HG03159 (cell line): ENCODE data around the gene CEP41.
"Not testable (repeated sequence)": the region's sequence is repeated elsewhere in the genome, so short reads cannot be mapped to it uniquely, and the experiment has no call there.

Experiments
- ATAC-seq: cut with Tn5 transposase; IDR thresholded peaks from one replicate; pipeline ENCODE4 v1.9.1; 2021; ENCODE audit warnings: mild to moderate bottlenecking, moderate library complexity; ENCODE audit not compliant: unreplicated experiment

CEP41 gene

GRCh38 chr7:130463553-130464434 is 23.0 kb upstream of the CEP41 start:
- no peak for ATAC-seq

- ATAC-seq, result no peak
These were observed 20.5 kb upstream of the CEP41 start for GRCh38 chr7:130461272-130461671.

- no peak for ATAC-seq
These were observed 17.4 kb upstream of the CEP41 start for GRCh38 chr7:130458257-130458656.

GRCh38 chr7:130454959-130455358 is 14.1 kb upstream of the CEP41 start:
- ATAC-seq, result no peak

GRCh38 chr7:130452951-130453350 is 12.1 kb upstream of the CEP41 start:
- ATAC-seq, result no peak

GRCh38 chr7:130451344-130451743 is 10.5 kb upstream of the CEP41 start:
- not testable (repeated sequence) for ATAC-seq

- ATAC-seq, result no peak
These were observed 5.4 kb upstream of the CEP41 start for GRCh38 chr7:130446259-130446658.

- ATAC-seq, result no peak
These were observed 4.1 kb upstream of the CEP41 start for GRCh38 chr7:130444751-130445407.

- ATAC-seq, result no peak
These were observed 3.4 kb upstream of the CEP41 start for GRCh38 chr7:130444234-130444633.

- no peak for ATAC-seq
These were observed 1.8 kb upstream of the CEP41 start for GRCh38 chr7:130442601-130443000.

- no peak for ATAC-seq
These were observed 623 bp upstream of the CEP41 start for GRCh38 chr7:130441408-130441869.

- ATAC-seq, result no peak
These were observed 4.6 kb downstream of the CEP41 start for GRCh38 chr7:130436253-130436652.

- no peak for ATAC-seq
These were observed 5.4 kb downstream of the CEP41 start for GRCh38 chr7:130435311-130435854.

GRCh38 chr7:130433301-130433700 is 7.5 kb downstream of the CEP41 start:
- no peak for ATAC-seq

GRCh38 chr7:130432886-130433285 is 7.9 kb downstream of the CEP41 start:
- ATAC-seq, result no peak

GRCh38 chr7:130430841-130431666 is 9.8 kb downstream of the CEP41 start:
- ATAC-seq, result no peak

GRCh38 chr7:130430115-130430514 is 10.7 kb downstream of the CEP41 start:
- no peak for ATAC-seq

- no peak for ATAC-seq
These were observed 11.8 kb downstream of the CEP41 start for GRCh38 chr7:130429019-130429418.

GRCh38 chr7:130426564-130426963 is 14.3 kb downstream of the CEP41 start:
- ATAC-seq, result no peak

GRCh38 chr7:130425796-130426195 is 15.0 kb downstream of the CEP41 start:
- no peak for ATAC-seq

- no peak for ATAC-seq
These were observed 17.2 kb downstream of the CEP41 start for GRCh38 chr7:130423501-130424037.
